ENCODE data around the gene PRRC1. TPM values are rescaled to one million over a fixed set of nuclear protein-coding genes. Genes with fewer than 3 reads are reported as not detected.

The PRRC1 gene
- total RNA-seq, 2 donors from 2014 or later, result 61.7 to 90.3 TPM

GRCh38 chr5:127550652-127551409 is 33.4 kb downstream of the PRRC1 start:
- no peak overlapping the region for H3K4me3 ChIP-seq (ENCODE audit: low read length)
- TF ChIP-seq CTCF (conservative IDR thresholded peaks at IDR 0.05), result no peak
- 92 to 100% methylated on average over 3 to 5 of the region's 5 CpGs for WGBS, 2 experiments (ENCODE audit: insufficient coverage in 1 of 2, insufficient read length in 1 of 2)
- H3K4me1 ChIP-seq (ENCODE audit: control insufficient read depth, insufficient read depth, low read length), result no peaks in the 10 kb centered on the region
- Mint-ChIP-seq H3K9me3 (peaks cover 4% of the 10 kb centered on the region), H3K4me1 (no peaks in the 10 kb centered on the region), H3K27ac (no peak overlapping the region), H3K27me3 (ENCODE audit: insufficient read depth) (no peaks in the 10 kb centered on the region), H3K36me3 (ENCODE audit: low read depth) (peaks cover 56% of the 10 kb centered on the region), H3K4me3 (no peak overlapping the region)
- H3K27ac ChIP-seq (ENCODE audit: low read depth, low read length), result no peak overlapping the region
- H3K9ac ChIP-seq (ENCODE audit: extremely low read depth, low read length, poor library complexity, severe bottlenecking), result no peak overlapping the region
- DNase-seq, result no peak
- H3K27me3 ChIP-seq (ENCODE audit: control insufficient read depth, insufficient read depth, low read length, poor library complexity, severe bottlenecking), result no peaks in the 10 kb centered on the region
- H3K36me3 ChIP-seq (ENCODE audit: control insufficient read depth, insufficient read depth, low read length), result peaks cover 93% of the 10 kb centered on the region
- no peaks in the 10 kb centered on the region for H3K9me3 ChIP-seq (ENCODE audit: control insufficient read depth, low read length)

- no peaks in the 10 kb centered on the region for H3K4me1 Mint-ChIP-seq
- no peak overlapping the region for H3K4me3 Mint-ChIP-seq
- WGBS, 2 experiments (ENCODE audit: insufficient coverage in 1 of 2, insufficient read length in 1 of 2), result 95 to 99% methylated on average over 7 to 9 of the region's 9 CpGs
- no peaks in the 10 kb centered on the region for H3K27me3 ChIP-seq (ENCODE audit: control insufficient read depth, insufficient read depth, low read length, poor library complexity, severe bottlenecking)
- no peaks in the 10 kb centered on the region for H3K9me3 ChIP-seq (ENCODE audit: control insufficient read depth, low read length)
- H3K27me3 Mint-ChIP-seq (ENCODE audit: insufficient read depth), result no peaks in the 10 kb centered on the region
- H3K36me3 ChIP-seq (ENCODE audit: control insufficient read depth, insufficient read depth, low read length), result peaks cover 89% of the 10 kb centered on the region
- no peak overlapping the region for H3K4me3 ChIP-seq (ENCODE audit: low read length)
- no peak for TF ChIP-seq CTCF (conservative IDR thresholded peaks at IDR 0.05)
- DNase-seq, result no peak
- no peaks in the 10 kb centered on the region for H3K4me1 ChIP-seq (ENCODE audit: control insufficient read depth, insufficient read depth, low read length)
- H3K27ac Mint-ChIP-seq, result no peak overlapping the region
- H3K36me3 Mint-ChIP-seq (ENCODE audit: low read depth), result peaks cover 49% of the 10 kb centered on the region
- H3K27ac ChIP-seq (ENCODE audit: low read depth, low read length), result no peak overlapping the region
- no peaks in the 10 kb centered on the region for H3K9me3 Mint-ChIP-seq
- H3K9ac ChIP-seq (ENCODE audit: extremely low read depth, low read length, poor library complexity, severe bottlenecking), result no peak overlapping the region
These were observed 34.1 kb downstream of the PRRC1 start for GRCh38 chr5:127551410-127552041.

GRCh38 chr5:127555826-127556225 is 38.4 kb downstream of the PRRC1 start:
- no peak overlapping the region for H3K27ac ChIP-seq (ENCODE audit: low read depth, low read length)
- H3K4me3 ChIP-seq (ENCODE audit: low read length), result no peak overlapping the region
- no peaks in the 10 kb centered on the region for H3K4me1 Mint-ChIP-seq
- H3K4me1 ChIP-seq (ENCODE audit: control insufficient read depth, insufficient read depth, low read length), result no peaks in the 10 kb centered on the region
- H3K27ac Mint-ChIP-seq, result no peak overlapping the region
- WGBS, 2 experiments (ENCODE audit: insufficient coverage in 1 of 2, insufficient read length in 1 of 2), result 89% methylated on average over 1 of the region's 1 CpG; no CpG with 5 or more reads in 1 of the 2 experiments
- H3K36me3 ChIP-seq (ENCODE audit: control insufficient read depth, insufficient read depth, low read length), result peaks cover 48% of the 10 kb centered on the region
- H3K27me3 Mint-ChIP-seq (ENCODE audit: insufficient read depth), result no peaks in the 10 kb centered on the region
- no peak overlapping the region for H3K4me3 Mint-ChIP-seq
- TF ChIP-seq CTCF (conservative IDR thresholded peaks at IDR 0.05), result no peak
- H3K9ac ChIP-seq (ENCODE audit: extremely low read depth, low read length, poor library complexity, severe bottlenecking), result no peak overlapping the region
- H3K36me3 Mint-ChIP-seq (ENCODE audit: low read depth), result peaks cover 28% of the 10 kb centered on the region
- H3K9me3 Mint-ChIP-seq, result no peaks in the 10 kb centered on the region
- no peaks in the 10 kb centered on the region for H3K27me3 ChIP-seq (ENCODE audit: control insufficient read depth, insufficient read depth, low read length, poor library complexity, severe bottlenecking)
- H3K9me3 ChIP-seq (ENCODE audit: control insufficient read depth, low read length), result no peaks in the 10 kb centered on the region
- DNase-seq, result no peak
